Glutamatergic neuron (in vitro differentiated cells): Measurements from ENCODE around the gene SLC49A3. TPM values are rescaled to one million over a fixed set of nuclear protein-coding genes. Genes with fewer than 3 reads are reported as not detected.
"Not testable (repeated sequence)": the region's sequence is repeated elsewhere in the genome, so short reads cannot be mapped to it uniquely, and the experiment has no call there.

ENCODE experiments used
- DNase-seq: peaks from one replicate; pipeline ENCODE4 v3.0.0; 2022
- H3K27ac Mint-ChIP-seq: one replicate; pipeline ENCODE4 v1.8.0; 2020; ENCODE audit warnings: mild to moderate bottlenecking, mixed read lengths, inconsistent platforms; ENCODE audit not compliant: unreplicated experiment
- H3K27me3 Mint-ChIP-seq: one replicate; pipeline ENCODE4 v1.8.0; 2020; ENCODE audit warnings: mild to moderate bottlenecking, moderate library complexity, mixed read lengths, inconsistent platforms; ENCODE audit not compliant: unreplicated experiment
- H3K36me3 Mint-ChIP-seq: one replicate; pipeline ENCODE4 v1.8.0; 2020; ENCODE audit warnings: mild to moderate bottlenecking, mixed read lengths, inconsistent platforms; ENCODE audit not compliant: unreplicated experiment
- H3K4me1 Mint-ChIP-seq: one replicate; pipeline ENCODE4 v1.8.0; 2020; ENCODE audit warnings: mild to moderate bottlenecking, low read depth, mixed read lengths, inconsistent platforms; ENCODE audit not compliant: unreplicated experiment
- H3K4me3 Mint-ChIP-seq: one replicate; pipeline ENCODE4 v1.8.0; 2020; ENCODE audit warnings: mild to moderate bottlenecking, mixed read lengths, inconsistent platforms; ENCODE audit not compliant: unreplicated experiment
- H3K9me3 Mint-ChIP-seq: one replicate; pipeline ENCODE4 v1.8.0; 2020; ENCODE audit warnings: mild to moderate bottlenecking, moderate library complexity, mixed read lengths, inconsistent platforms; ENCODE audit not compliant: unreplicated experiment
- CTCF ChIP-seq: fragments of 200-600 bp; sonication (generic); IDR thresholded peaks from one replicate; pipeline ENCODE4 v1.5.0; 2021; ENCODE audit not compliant: partially characterized antibody, unreplicated experiment
- total RNA-seq: library from RNA; stranded (reverse); fragmentation: NEBNext Ultra II Directional; extraction: Animal tissue kit (Norgen Biotek cat#: 25700); gene quantifications from one replicate; pipeline ENCODE4 v1.2.1, GENCODE V29; 2021; ENCODE audit not compliant: unreplicated experiment

The SLC49A3 gene
- total RNA-seq, 1 donor from 2014 or later, result not detected

- peak; percentile 4 for DNase-seq
- Mint-ChIP-seq H3K27me3 (peaks cover 7% of the 10 kb centered on the region), H3K4me3 (no peak overlapping the region), H3K9me3 (peaks cover 9% of the 10 kb centered on the region), H3K4me1 (peaks cover 3% of the 10 kb centered on the region), H3K36me3 (peaks cover 4% of the 10 kb centered on the region), H3K27ac (no peak overlapping the region)
- TF ChIP-seq CTCF, result no peak
These were observed 44.7 kb upstream of the SLC49A3 start for GRCh38 chr4:733631-733980.

- DNase-seq, result peak; percentile 12
- Mint-ChIP-seq H3K4me1 (peaks cover 4% of the 10 kb centered on the region), H3K27ac (no peak overlapping the region), H3K9me3 (peaks cover 9% of the 10 kb centered on the region), H3K4me3 (no peak overlapping the region), H3K36me3 (peaks cover 4% of the 10 kb centered on the region), H3K27me3 (peaks cover 7% of the 10 kb centered on the region)
- no peak for TF ChIP-seq CTCF
These were observed 44.1 kb upstream of the SLC49A3 start for GRCh38 chr4:732911-733630.

- peaks cover 10% of the 10 kb centered on the region for H3K9me3 Mint-ChIP-seq
- TF ChIP-seq CTCF, result no peak
- no peak overlapping the region for H3K4me3 Mint-ChIP-seq
- peaks cover 4% of the 10 kb centered on the region for H3K36me3 Mint-ChIP-seq
- H3K27ac Mint-ChIP-seq, result no peak overlapping the region
- H3K27me3 Mint-ChIP-seq, result peaks cover 9% of the 10 kb centered on the region
- DNase-seq, result no peak
- H3K4me1 Mint-ChIP-seq, result peaks cover 10% of the 10 kb centered on the region
These were observed 43.5 kb upstream of the SLC49A3 start for GRCh38 chr4:732486-732885.

GRCh38 chr4:731954-732353 is 43.0 kb upstream of the SLC49A3 start:
- H3K4me1 Mint-ChIP-seq, result peaks cover 13% of the 10 kb centered on the region
- H3K36me3 Mint-ChIP-seq, H3K27me3 Mint-ChIP-seq, DNase-seq, H3K27ac Mint-ChIP-seq, H3K4me3 Mint-ChIP-seq: not testable (repeated sequence)
- peaks cover 11% of the 10 kb centered on the region for H3K9me3 Mint-ChIP-seq

GRCh38 chr4:730946-731904 is 42.3 kb upstream of the SLC49A3 start:
- not testable (repeated sequence) for DNase-seq, H3K36me3 Mint-ChIP-seq, H3K4me3 Mint-ChIP-seq
- Mint-ChIP-seq H3K4me1 (peaks cover 19% of the 10 kb centered on the region), H3K27ac (peak overlapping the region; percentile 17), H3K9me3 (peaks cover 16% of the 10 kb centered on the region), H3K27me3 (peaks cover 12% of the 10 kb centered on the region)
